ENCODE results near the gene ENTHD1.

Gene ENTHD1

GRCh38 chr22:39839917-39840510 lies 53.5 kb downstream of the ENTHD1 start:
- no peak overlapping the region for H3K4me3 ChIP-seq (IDR thresholded peaks at IDR 0.05; ENCODE audit: insufficient read depth, low read depth, low read length)
- no peak for TF ChIP-seq CTCF (conservative IDR thresholded peaks at IDR 0.05; ENCODE audit: low read depth, low read length)

GRCh38 chr22:39839204-39839603 lies 54.4 kb downstream of the ENTHD1 start:
- Histone ChIP-seq H3K4me3 (IDR thresholded peaks at IDR 0.05; ENCODE audit: insufficient read depth, low read depth, low read length) (no peak overlapping the region), H4K20me1 (ENCODE audit: insufficient read depth) (no peaks in the 10 kb centered on the region), H3K36me3 (ENCODE audit: insufficient read depth) (no peaks in the 10 kb centered on the region), H3K9ac (no peak overlapping the region), H3K27me3 (ENCODE audit: insufficient read depth, low read depth) (no peaks in the 10 kb centered on the region), H3K4me2 (no peak overlapping the region), H2AFZ (ENCODE audit: low read depth) (no peak overlapping the region), H3K4me1 (ENCODE audit: low read depth, poor library complexity, severe bottlenecking) (no peaks in the 10 kb centered on the region), H3K27ac (no peak overlapping the region), H3K79me2 (ENCODE audit: insufficient read depth, low read depth) (no peaks in the 10 kb centered on the region)
- no peak for TF ChIP-seq CTCF (conservative IDR thresholded peaks at IDR 0.05; ENCODE audit: low read depth, low read length)

More at GRCh38 chr22:39839917-39840510, 53.5 kb downstream of the ENTHD1 start:
- no peaks in the 10 kb centered on the region for H3K27me3 ChIP-seq (ENCODE audit: insufficient read depth, low read depth)
- H3K36me3 ChIP-seq (ENCODE audit: insufficient read depth), result no peaks in the 10 kb centered on the region
- H3K9ac ChIP-seq, result no peak overlapping the region
- H3K4me1 ChIP-seq (ENCODE audit: low read depth, poor library complexity, severe bottlenecking), result no peaks in the 10 kb centered on the region
- H3K27ac ChIP-seq, result no peak overlapping the region
- H4K20me1 ChIP-seq (ENCODE audit: insufficient read depth), result no peaks in the 10 kb centered on the region
- no peak overlapping the region for H2AFZ ChIP-seq (ENCODE audit: low read depth)
- no peak overlapping the region for H3K4me2 ChIP-seq
- no peaks in the 10 kb centered on the region for H3K79me2 ChIP-seq (ENCODE audit: insufficient read depth, low read depth)

GRCh38 chr22:39833610-39834009 lies 60.0 kb downstream of the ENTHD1 start:
- Histone ChIP-seq H2AFZ (ENCODE audit: low read depth) (no peak overlapping the region), H3K36me3 (ENCODE audit: insufficient read depth) (no peaks in the 10 kb centered on the region), H3K4me1 (ENCODE audit: low read depth, poor library complexity, severe bottlenecking) (no peaks in the 10 kb centered on the region), H3K4me2 (no peak overlapping the region), H3K27ac (no peak overlapping the region), H3K79me2 (ENCODE audit: insufficient read depth, low read depth) (no peaks in the 10 kb centered on the region), H3K27me3 (ENCODE audit: insufficient read depth, low read depth) (no peaks in the 10 kb centered on the region), H3K9ac (no peak overlapping the region), H3K4me3 (IDR thresholded peaks at IDR 0.05; ENCODE audit: insufficient read depth, low read depth, low read length) (no peak overlapping the region), H4K20me1 (ENCODE audit: insufficient read depth) (no peaks in the 10 kb centered on the region)
- TF ChIP-seq CTCF (conservative IDR thresholded peaks at IDR 0.05; ENCODE audit: low read depth, low read length), result no peak

- no peaks in the 10 kb centered on the region for H3K27me3 ChIP-seq (ENCODE audit: insufficient read depth, low read depth)
- H3K9ac ChIP-seq, result no peak overlapping the region
- no peak overlapping the region for H2AFZ ChIP-seq (ENCODE audit: low read depth)
- no peaks in the 10 kb centered on the region for H3K4me1 ChIP-seq (ENCODE audit: low read depth, poor library complexity, severe bottlenecking)
- no peaks in the 10 kb centered on the region for H3K36me3 ChIP-seq (ENCODE audit: insufficient read depth)
- no peak overlapping the region for H3K27ac ChIP-seq
- TF ChIP-seq CTCF (conservative IDR thresholded peaks at IDR 0.05; ENCODE audit: low read depth, low read length), result no peak
- H3K79me2 ChIP-seq (ENCODE audit: insufficient read depth, low read depth), result no peaks in the 10 kb centered on the region
- no peaks in the 10 kb centered on the region for H4K20me1 ChIP-seq (ENCODE audit: insufficient read depth)
- no peak overlapping the region for H3K4me2 ChIP-seq
- H3K4me3 ChIP-seq (IDR thresholded peaks at IDR 0.05; ENCODE audit: insufficient read depth, low read depth, low read length), result no peak overlapping the region
These were observed 60.5 kb downstream of the ENTHD1 start for GRCh38 chr22:39833093-39833492.
